Ovary (tissue), 9 donors: ENCODE data around the gene AKR1B1. TPM values are rescaled to one million over a fixed set of nuclear protein-coding genes. Genes with fewer than 3 reads are reported as not detected.

Source experiments
- DNase-seq, 5 donors: peaks; one replicate each; pipeline ENCODE4 v3.0.0-alpha.2; 2019 to 2020
- H3K27ac ChIP-seq, 2 donors: fragments of 200-600 bp; one replicate each; pipeline versions ENCODE4 v1.5.1 to v1.8.0; 2019 to 2022
- H3K27me3 ChIP-seq: fragments of 200-600 bp; one replicate; pipeline ENCODE4 v1.8.0; 2022
- H3K36me3 ChIP-seq: fragments of 200-600 bp; sonication (generic); one replicate; pipeline ENCODE4 v1.5.1; 2019
- H3K4me1 ChIP-seq: one replicate; pipeline ENCODE4 v1.8.1; 2013; ENCODE audit warnings: mild to moderate bottlenecking, moderate library complexity; ENCODE audit not compliant: insufficient read depth
- H3K4me3 ChIP-seq: fragments of 200-600 bp; sonication (generic); one replicate; pipeline ENCODE4 v1.5.1; 2017
- H3K9me3 ChIP-seq, 2 donors: fragments of 200-600 bp in 1 of 2; sonication (generic) in 1 of 2; one replicate each; pipeline versions ENCODE4 v1.5.1 to v1.8.1; 2013 to 2019; ENCODE audit warnings: mild to moderate bottlenecking in 1 of 2, moderate library complexity in 1 of 2
- CTCF ChIP-seq, 3 donors: fragments of 450-650 bp in 2 of 3; fragments of 200-600 bp in 1 of 3; IDR thresholded peaks; one replicate each; pipeline versions ENCODE4 v1.5.1 to v1.8.0; 2016 to 2022; ENCODE audit warnings: antibody characterized with exemption in 3 of 3, mild to moderate bottlenecking in 1 of 3
- EP300 ChIP-seq: sonication (generic); formaldehyde crosslinking; IDR thresholded peaks from one replicate; pipeline ENCODE4 v1.6.1; 2017; ENCODE audit warnings: antibody characterized with exemption
- POLR2A ChIP-seq: fragments of 450-650 bp; IDR thresholded peaks from one replicate; pipeline ENCODE4 v1.6.1; 2017; ENCODE audit warnings: antibody characterized with exemption, mild to moderate bottlenecking, moderate library complexity
- WGBS, 3 donors: extraction: QIAGEN DNeasy Blood & Tissue Kit in 1 of 3; methylation state at CpG; one replicate each; pipeline versions ENCODE4 v1.1.5 to v1.1.7; 2013 to 2017; 5-methylcytosine and 5-hydroxymethylcytosine counted together
- intact Hi-C, 4 donors: fragments of 100-400 bp; cut with DNase I; formaldehyde crosslinking; loops; one replicate each; pipeline versions ENCODE4 v1.11.0 to v1.15.1; 2022 to 2023
- polyA plus RNA-seq, 2 donors: library from polyadenylated mRNA; stranded (reverse); fragments of 200-250 nt in 1 of 2; fragments of 350-450 nt in 1 of 2; fragmentation: Illumina TruSeq in 1 of 2; extraction: RNeasy Lipid Tissue Mini Kit (QIAGEN cat#74804) in 1 of 2; gene quantifications; one replicate each; pipeline ENCODE4 v1.2.3, GENCODE V29; 2013 to 2014
- total RNA-seq, 7 donors: library from RNA; depleted of rRNA in 2 of 7; stranded (reverse); fragments of >200 nt in 2 of 7; fragmentation: NEBNext Ultra II Directional in 3 of 7; extraction: Animal tissue kit (Norgen Biotek cat#: 25700) in 3 of 7; gene quantifications; one replicate each; pipeline versions ENCODE4 v1.1.0 to v1.2.4, GENCODE V29; 2016 to 2023
- donor health status: DM: no; HTN: no; CAD: no; lungs with moderate emphysema.
- donor health status: DM: no; HTN: no; CAD: no.
- donor health status: Bipolar disorder and iron deficiency.
- donor health status: DM: yes; HTN: yes; CAD: no.
- donor health status: DM: no; HTN: no; CAD: no.
- donor health status: DM: yes; HTN: yes; CAD: no.

The AKR1B1 gene
- total and polyA plus RNA-seq, 9 donors = 39.3 to 133 (median 80.8) TPM

GRCh38 chr7:134405299-134405698 is 53.6 kb downstream of the AKR1B1 start:
- no peaks in the 10 kb centered on the region for H3K9me3 ChIP-seq
- H3K36me3 ChIP-seq = no peaks in the 10 kb centered on the region
- intact Hi-C loops = no loop called here
- 75 to 79% (median 78%) methylated on average over 3 of the region's 3 CpGs for WGBS, 3 donors
- TF ChIP-seq CTCF (IDR thresholded peaks at IDR 0.05) = no peak
- no peak for TF ChIP-seq POLR2A
- no peak for TF ChIP-seq EP300
- no peaks in the 10 kb centered on the region for H3K27me3 ChIP-seq
- H3K27ac ChIP-seq = no peak overlapping the region
- DNase-seq = no peak
- no peak overlapping the region for H3K4me3 ChIP-seq
- no peaks in the 10 kb centered on the region for H3K4me1 ChIP-seq

- Histone ChIP-seq H3K36me3 (no peaks in the 10 kb centered on the region), H3K9me3 (no peaks in the 10 kb centered on the region), H3K4me3 (no peak overlapping the region), H3K27ac (no peak overlapping the region), H3K4me1 (peaks cover 3% of the 10 kb centered on the region), H3K27me3 (no peaks in the 10 kb centered on the region)
- no peak for TF ChIP-seq CTCF (IDR thresholded peaks at IDR 0.05)
- TF ChIP-seq EP300 = no peak
- TF ChIP-seq POLR2A = no peak
- WGBS, 3 donors = 91 to 100% (median 97%) methylated on average over 1 of the region's 1 CpG
- intact Hi-C loops = no loop called here
- no peak for DNase-seq
Measured at GRCh38 chr7:134403062-134403461, 55.8 kb downstream of the AKR1B1 start.

- 92 to 100% (median 98%) methylated on average over 2 of the region's 2 CpGs for WGBS, 3 donors
- no peaks in the 10 kb centered on the region for H3K27me3 ChIP-seq
- H3K27ac ChIP-seq = no peak overlapping the region
- H3K4me3 ChIP-seq = no peak overlapping the region
- DNase-seq = no peak
- TF ChIP-seq EP300 (no peak), CTCF (IDR thresholded peaks at IDR 0.05) (no peak), POLR2A (no peak)
- peaks cover 3% of the 10 kb centered on the region for H3K4me1 ChIP-seq
- H3K9me3 ChIP-seq = no peaks in the 10 kb centered on the region
- no peaks in the 10 kb centered on the region for H3K36me3 ChIP-seq
- intact Hi-C loops = no loop called here
Measured at GRCh38 chr7:134400859-134401258, 58.0 kb downstream of the AKR1B1 start.

GRCh38 chr7:134396031-134396430 is 62.9 kb downstream of the AKR1B1 start:
- Histone ChIP-seq H3K4me3 (no peak overlapping the region), H3K4me1 (peaks cover 3% of the 10 kb centered on the region), H3K9me3 (no peaks in the 10 kb centered on the region), H3K27ac (no peak overlapping the region), H3K36me3 (no peaks in the 10 kb centered on the region), H3K27me3 (no peaks in the 10 kb centered on the region)
- WGBS, 3 donors = 78 to 84% (median 78%) methylated on average over 5 of the region's 5 CpGs
- TF ChIP-seq EP300 = no peak
- no peak for TF ChIP-seq POLR2A
- no peak for TF ChIP-seq CTCF (IDR thresholded peaks at IDR 0.05)
- DNase-seq = no peak
- intact Hi-C loops = no loop called here

GRCh38 chr7:134395604-134396003 is 63.3 kb downstream of the AKR1B1 start:
- Histone ChIP-seq H3K4me1 (peaks cover 3% of the 10 kb centered on the region), H3K4me3 (no peak overlapping the region), H3K27ac (no peak overlapping the region), H3K9me3 (no peaks in the 10 kb centered on the region), H3K27me3 (no peaks in the 10 kb centered on the region), H3K36me3 (no peaks in the 10 kb centered on the region)
- 70 to 90% (median 74%) methylated on average over 4 of the region's 4 CpGs for WGBS, 3 donors
- DNase-seq = no peak
- no peak for TF ChIP-seq POLR2A
- TF ChIP-seq CTCF (IDR thresholded peaks at IDR 0.05) = no peak
- no peak for TF ChIP-seq EP300
- intact Hi-C loops = no loop called here
